ENCODE results near the gene BRINP2.

The BRINP2 gene

GRCh38 chr1:177227978-177228692 lies 57.4 kb downstream of the BRINP2 start:
- DNase-seq: no peak

- no peak for DNase-seq
Measured at GRCh38 chr1:177228693-177229065, 57.9 kb downstream of the BRINP2 start.

- no peak for DNase-seq
Measured at GRCh38 chr1:177229781-177230180, 59.0 kb downstream of the BRINP2 start.

GRCh38 chr1:177230228-177231016 lies 59.7 kb downstream of the BRINP2 start:
- no peak for DNase-seq

GRCh38 chr1:177235350-177235749 lies 64.6 kb downstream of the BRINP2 start:
- DNase-seq: no peak

- no peak for DNase-seq
Measured at GRCh38 chr1:177236962-177237361, 66.2 kb downstream of the BRINP2 start.

- DNase-seq: no peak
Measured at GRCh38 chr1:177238967-177239366, 68.2 kb downstream of the BRINP2 start.

GRCh38 chr1:177239792-177240191 lies 69.0 kb downstream of the BRINP2 start:
- DNase-seq: no peak

GRCh38 chr1:177243773-177244172 lies 73.0 kb downstream of the BRINP2 start:
- DNase-seq: no peak

- DNase-seq: no peak
Measured at GRCh38 chr1:177246710-177247580, 76.2 kb downstream of the BRINP2 start.

- no peak for DNase-seq
Measured at GRCh38 chr1:177247623-177248176, 76.9 kb downstream of the BRINP2 start.

GRCh38 chr1:177248258-177248657 lies 77.5 kb downstream of the BRINP2 start:
- no peak for DNase-seq

- no peak for DNase-seq
Measured at GRCh38 chr1:177249231-177249630, 78.5 kb downstream of the BRINP2 start.

GRCh38 chr1:177252877-177253276 lies 82.1 kb downstream of the BRINP2 start:
- DNase-seq: no peak

GRCh38 chr1:177255411-177255810 lies 84.7 kb downstream of the BRINP2 start:
- no peak for DNase-seq

GRCh38 chr1:177256153-177257075 lies 85.7 kb downstream of the BRINP2 start:
- no peak for DNase-seq

GRCh38 chr1:177257128-177257527 lies 86.4 kb downstream of the BRINP2 start:
- DNase-seq: no peak

GRCh38 chr1:177257576-177257975 lies 86.8 kb downstream of the BRINP2 start:
- no peak for DNase-seq

GRCh38 chr1:177270863-177271262 lies 100.1 kb downstream of the BRINP2 start:
- no peak for DNase-seq

GRCh38 chr1:177273141-177273540 lies 102.4 kb downstream of the BRINP2 start:
- DNase-seq: no peak

GRCh38 chr1:177274687-177275211 lies 104.0 kb downstream of the BRINP2 start:
- no peak for DNase-seq

GRCh38 chr1:177275736-177276135 lies 105.0 kb downstream of the BRINP2 start:
- no peak for DNase-seq
